GM18519 (cell line): ENCODE results near the gene GPHB5.
"Not testable (repeated sequence)": the region's sequence is repeated elsewhere in the genome, so short reads cannot be mapped to it uniquely, and the experiment has no call there.

ENCODE experiments used
- ATAC-seq: cut with Tn5 transposase; IDR thresholded peaks from one replicate; pipeline ENCODE4 v1.9.1; 2021; ENCODE audit warnings: mild to moderate bottlenecking, moderate library complexity; ENCODE audit not compliant: unreplicated experiment, low FRiP score

Gene GPHB5, protein sequence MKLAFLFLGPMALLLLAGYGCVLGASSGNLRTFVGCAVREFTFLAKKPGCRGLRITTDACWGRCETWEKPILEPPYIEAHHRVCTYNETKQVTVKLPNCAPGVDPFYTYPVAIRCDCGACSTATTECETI

DNA sequence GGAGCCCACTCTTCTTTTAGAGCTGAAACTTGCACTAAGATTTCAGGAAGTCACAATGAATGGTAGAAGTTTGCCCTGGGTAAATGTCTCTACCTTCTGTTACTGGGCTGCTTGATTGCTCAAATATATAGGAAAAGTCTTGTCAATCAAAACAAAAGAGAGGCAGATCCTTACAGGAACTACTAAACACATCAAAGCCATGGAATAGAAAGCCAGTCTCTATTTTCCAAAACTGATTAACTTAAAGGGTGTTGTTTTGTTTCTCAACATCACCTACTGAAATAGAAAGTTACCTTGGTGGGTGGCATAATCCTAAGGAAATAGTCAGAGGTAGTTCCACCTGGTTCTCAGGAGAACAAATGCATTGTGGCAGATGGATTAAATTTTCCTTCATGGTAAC lies at the start of gene GPHB5:
GPHB5 (minus strand) TSS at position 101 of the 400 bp plus-strand sequence. CDS start 1,086 bp downstream, outside the sequence.
- no peak for ATAC-seq

DNA sequence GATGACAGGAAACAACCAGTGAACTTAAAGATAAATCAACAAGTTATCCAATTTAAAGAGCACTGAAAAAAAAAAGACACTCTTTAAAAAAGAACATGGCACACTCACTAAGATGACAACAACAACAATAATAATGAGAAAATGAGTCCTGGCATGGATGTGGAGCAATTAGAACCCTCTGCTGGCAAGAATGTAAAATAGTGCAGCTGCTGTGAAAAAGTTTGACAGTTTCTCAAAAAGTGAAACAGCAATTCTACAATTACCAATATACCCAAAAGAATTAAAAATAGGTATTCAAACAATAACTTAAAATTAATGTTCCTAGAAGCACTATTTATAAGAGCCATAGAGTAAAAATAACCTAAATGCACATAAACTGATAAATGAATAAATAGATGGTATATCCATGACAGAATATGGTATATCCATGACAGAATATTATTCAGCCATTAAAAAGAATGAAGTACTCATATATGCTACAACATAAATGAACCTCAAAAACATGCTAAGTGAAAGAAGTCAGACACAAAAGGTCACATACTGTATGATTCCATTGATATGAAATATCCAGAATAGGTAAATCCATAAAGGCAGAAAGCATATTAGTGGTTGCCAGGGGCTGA lies 49.1 kb upstream of the GPHB5 start:
- no peak for ATAC-seq

DNA sequence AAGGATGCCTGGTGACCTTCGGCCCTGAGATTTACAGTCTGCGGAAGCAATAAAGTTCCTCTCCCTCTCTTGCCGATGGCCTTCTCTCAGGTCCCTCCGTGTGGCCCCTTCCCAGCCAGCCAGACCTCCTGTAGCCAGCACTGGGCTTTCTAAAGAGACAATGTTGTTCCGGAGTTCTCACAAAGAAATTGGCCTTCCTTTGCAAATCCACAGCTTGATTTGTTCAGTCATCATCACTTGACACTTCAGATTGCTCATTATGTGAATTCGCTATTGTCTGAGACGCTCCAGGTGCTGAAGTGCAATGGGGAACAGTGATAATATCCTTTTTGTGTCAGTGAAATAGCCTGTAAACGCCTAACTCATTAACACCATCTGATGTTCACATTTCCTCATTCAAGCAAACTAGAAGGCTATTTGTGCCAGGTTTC lies 43.7 kb upstream of the GPHB5 start:
- ATAC-seq, result no peak

DNA sequence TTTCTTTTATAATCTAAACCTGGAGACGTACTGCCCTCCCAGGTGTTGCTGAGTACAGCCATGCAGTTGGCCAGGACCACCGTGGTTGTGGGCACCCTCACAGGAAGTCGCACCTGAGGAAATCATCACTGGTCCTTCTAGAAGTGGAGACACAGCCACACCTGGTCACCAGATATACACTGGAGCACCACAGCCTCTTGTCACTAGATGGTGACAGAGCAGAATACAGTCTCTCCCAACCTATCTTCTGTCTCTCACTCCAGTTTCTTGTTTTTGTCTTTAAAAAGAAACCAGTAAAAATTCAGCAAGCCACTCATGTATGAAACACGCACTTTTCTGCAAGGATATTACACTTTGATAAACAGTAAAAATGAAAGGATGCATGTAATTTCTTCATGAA lies 43.1 kb upstream of the GPHB5 start:
- ATAC-seq, result no peak

DNA sequence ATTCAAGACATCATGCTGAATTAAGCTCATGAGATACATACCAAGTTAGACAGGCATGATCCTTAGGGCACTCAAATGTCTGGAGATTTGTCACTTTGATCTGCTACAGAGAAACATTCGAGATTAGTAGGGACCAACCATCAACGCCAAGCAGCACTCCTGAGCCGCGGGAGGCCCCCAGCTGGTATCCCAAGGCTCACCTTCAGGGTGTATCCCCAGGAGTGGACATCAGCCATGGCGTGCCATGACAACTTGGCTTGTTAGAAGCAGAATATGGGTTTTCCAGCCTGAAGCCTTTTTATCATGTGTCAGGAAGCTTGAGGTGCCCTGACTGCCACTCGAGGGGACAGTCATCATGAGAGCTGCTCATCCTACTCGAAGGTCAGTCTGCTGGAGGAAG lies 39.1 kb upstream of the GPHB5 start:
- ATAC-seq, result no peak

DNA sequence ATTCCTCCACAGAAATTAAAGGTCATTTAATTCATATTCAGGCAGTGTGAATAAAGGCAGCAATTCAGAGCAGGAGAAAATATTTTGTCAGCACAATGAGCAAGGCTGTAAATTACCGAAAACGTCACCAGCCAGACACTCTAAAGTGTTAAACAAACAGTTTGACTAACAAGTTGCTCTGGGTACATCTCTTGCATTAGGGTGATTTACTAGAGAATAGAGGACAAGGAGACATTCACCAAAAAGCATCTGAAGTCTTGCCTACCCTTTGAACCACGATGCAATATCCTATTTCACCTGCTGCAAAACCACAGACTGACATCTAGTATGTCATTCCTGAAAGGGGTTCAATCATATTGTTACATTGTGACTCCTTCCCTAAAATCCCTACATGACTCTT lies 27.1 kb upstream of the GPHB5 start:
- no peak for ATAC-seq

DNA sequence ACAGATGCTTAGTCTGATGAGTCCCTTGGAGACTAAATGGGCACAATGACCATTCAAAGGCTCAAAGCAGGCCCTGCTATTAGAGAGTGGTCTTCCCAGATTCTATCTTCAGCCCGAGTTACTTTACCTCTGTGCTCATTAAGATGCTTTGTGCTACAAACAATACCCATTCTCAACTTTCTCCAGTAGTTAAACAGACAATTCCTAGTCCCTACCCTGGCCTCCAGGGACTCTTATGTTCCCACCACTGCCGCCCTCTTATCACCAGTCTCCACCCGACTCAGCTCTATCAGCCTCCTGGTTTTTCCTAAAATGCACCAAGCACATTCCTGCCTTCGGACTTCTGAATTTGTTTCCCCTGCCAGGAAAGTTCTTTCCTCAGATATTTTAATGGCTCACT lies 25.6 kb upstream of the GPHB5 start:
- no peak for ATAC-seq

DNA sequence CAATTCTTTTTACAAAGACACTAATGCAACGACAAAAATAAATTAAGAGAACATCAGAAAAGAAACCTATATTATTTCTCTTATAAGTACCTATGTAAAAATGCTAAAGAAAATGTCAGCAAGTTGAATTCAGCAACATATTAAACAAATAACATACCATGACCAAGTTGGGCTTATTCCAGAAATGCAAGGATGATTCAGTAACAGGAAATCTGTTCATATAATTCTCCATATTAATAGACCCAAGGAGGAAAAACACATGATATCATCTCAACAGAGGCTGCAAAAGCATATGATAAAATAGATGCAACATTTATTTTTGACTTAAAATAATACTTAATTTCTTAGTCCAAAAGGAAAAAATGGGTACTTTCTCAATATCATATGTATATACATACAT lies 25.1 kb upstream of the GPHB5 start:
- no peak for ATAC-seq

DNA sequence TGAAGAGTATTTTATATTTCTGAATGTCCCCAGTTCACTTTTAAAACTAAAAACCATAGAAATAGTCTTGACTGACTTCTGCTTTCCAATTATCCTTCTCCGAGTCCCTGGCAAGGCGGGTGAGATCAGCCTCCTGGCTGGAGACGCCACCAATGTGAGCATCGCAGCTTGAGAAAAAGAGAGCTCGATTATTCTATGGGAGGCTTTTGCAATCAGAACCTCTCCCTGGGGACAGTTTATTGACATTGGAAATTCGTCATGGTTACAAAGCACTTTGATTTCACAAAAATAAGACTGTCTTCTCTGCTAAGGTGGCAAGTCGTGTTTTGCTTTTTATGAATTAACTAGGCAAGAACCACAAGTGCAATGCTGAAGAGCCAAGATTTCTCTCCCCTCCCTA lies 23.6 kb upstream of the GPHB5 start:
- no peak for ATAC-seq

DNA sequence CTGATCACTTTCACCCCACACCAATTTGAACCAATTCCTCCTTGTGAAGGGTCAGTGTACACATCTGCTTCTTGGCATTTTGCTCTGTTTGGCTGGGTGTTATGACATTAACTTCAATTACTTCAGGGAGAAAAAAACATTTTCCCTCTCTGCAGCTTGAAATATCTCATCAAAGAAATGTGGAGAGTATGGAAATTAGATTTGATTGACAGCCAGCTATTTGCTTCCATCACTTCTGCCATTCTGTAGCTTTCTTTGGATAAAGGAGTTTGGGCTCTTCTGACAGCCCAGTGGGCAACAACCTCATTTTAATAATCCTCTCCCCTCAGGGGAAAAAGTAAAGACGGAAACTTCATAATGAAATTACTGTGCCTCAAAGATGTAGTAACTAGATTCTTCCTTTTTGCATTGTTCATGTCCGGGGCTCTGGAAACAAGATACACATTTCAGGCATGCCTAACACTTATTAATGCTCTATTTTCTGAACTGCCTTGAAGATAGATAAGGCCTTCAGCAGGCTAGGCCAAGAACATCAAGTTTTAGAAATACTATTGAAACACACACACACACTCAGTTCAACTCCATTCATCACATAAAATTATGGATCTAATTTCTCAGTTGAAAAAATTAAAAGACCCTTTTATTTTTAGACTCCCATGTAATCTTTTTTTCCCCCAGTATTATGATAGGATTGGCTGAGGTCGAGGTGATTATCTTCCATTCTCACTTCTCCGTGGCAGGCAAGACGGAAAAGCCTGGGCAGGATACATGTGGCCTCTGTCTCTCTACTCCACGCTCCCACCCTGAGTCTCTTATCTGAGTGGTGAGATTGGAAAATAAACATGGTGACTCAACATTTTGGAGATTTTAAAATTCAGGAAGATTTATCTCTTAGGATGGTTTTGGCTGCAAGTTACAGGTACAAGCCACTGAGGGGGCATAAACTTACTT lies 10.3 kb upstream of the GPHB5 start:
- ATAC-seq, result no peak

DNA sequence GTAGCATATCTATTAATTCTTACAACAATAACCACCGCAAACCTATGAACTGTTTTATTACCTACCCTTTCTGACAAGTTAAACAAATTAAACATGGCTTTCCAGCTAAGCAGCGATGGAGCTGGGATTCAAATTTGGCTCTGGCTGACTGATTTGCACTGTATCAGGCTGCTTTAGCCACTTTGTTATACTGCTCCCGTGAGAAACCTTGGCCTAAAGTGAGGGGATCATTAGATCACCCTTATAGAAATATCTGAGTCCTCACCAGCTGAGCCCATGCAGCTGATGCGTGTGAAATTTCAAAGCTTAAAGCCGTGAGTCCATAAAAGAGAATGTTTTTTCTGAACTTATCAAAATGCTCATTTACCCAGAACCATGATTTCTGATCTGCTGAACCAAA lies 8.1 kb upstream of the GPHB5 start:
- ATAC-seq, result no peak

DNA sequence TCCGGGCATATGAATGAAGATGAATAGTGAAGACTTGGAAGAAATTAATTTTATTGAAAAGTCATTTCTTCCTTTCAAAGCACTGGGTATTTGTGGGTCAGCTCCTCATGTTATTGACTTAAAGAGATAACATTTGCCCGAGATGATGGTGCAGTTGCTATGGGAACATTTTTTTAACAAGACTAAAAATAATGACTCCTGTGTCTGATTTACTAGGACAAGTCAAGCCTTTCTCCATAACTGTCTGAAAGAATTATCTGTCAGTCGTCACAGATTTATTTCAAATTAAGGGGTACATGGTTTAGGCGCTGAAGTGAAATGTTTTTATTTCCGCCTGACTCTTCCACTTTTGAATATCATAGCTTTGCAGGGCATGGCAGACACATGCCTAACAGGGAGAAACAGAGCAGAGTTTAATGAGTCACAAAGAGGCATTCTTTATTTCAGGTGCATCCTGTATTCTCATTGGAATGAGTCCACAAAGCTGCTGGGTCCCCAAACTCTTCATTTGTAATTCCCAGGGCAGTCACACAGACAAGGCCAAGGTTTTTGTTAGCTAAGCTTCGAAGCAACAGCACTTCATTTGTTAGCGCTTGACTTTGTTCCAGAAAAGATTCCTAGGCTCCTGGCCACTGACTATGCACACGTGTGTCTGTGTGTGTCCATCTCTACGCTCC lies 4.3 kb upstream of the GPHB5 start:
- no peak for ATAC-seq

DNA sequence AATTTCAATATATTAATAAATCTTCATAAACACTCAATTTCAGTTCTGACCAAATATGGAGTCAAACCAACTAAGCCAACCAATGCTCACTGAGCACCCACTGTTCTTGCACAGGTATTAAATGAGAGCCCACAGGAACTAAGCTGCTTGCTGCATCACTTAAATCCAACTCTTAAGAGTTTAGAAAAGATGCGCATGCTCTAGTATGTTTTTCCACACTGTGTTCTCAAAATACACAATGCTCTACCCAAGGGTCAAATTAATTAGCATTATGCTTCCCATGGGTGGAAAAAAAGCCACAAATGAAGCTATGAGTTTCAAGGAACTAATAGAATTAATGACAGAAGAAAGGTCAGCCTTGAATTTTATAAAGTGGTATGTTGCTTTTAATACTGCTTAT lies 3.7 kb upstream of the GPHB5 start:
- ATAC-seq, result no peak

DNA sequence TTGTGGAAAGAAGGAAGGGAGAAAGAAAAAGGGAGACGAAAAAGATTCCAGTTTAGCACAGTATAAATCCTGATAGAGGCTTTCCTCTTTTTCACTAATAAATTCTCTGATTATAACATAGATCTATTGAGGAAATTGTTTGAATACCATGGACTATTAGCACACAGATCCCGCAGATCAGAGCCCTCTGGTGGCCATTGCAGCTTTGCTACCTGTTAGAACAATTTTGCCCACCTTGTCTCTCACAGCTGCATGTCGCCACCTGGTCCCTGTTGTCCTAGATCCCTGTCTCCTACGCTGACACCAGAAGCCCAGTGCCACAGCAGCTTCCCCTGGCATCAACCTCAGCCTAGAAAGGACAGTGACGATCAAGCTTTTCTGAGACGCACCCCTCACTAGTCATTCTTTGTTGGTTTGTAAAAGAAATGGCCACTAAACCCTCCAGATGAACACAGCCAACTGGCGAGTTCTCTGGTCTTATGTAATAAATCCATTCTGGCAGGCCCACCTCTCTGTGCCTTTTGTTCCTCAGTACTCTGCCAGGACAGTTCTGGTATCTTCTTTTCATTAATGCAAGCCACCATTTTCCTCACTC lies 9.9 kb downstream of the GPHB5 start:
- no peak for ATAC-seq

DNA sequence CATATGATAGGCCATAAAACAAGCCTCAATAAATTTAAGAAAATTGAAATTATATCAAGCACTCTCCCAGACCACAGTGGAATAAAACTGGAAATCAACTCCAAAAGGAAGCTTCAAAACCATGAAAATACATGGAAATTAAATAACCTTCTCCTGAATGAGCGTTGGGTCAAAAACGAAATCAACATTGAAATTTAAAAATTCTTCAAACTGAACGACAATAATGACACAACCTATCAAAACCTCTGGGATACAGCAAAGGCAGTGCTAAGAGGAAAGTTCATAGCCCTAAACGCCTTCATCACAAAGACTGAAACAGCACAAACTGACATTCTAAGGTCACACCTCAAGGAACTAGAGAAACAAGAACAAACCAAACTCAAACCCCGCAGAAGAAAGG lies 14.3 kb downstream of the GPHB5 start:
- ATAC-seq, result not testable (repeated sequence)

DNA sequence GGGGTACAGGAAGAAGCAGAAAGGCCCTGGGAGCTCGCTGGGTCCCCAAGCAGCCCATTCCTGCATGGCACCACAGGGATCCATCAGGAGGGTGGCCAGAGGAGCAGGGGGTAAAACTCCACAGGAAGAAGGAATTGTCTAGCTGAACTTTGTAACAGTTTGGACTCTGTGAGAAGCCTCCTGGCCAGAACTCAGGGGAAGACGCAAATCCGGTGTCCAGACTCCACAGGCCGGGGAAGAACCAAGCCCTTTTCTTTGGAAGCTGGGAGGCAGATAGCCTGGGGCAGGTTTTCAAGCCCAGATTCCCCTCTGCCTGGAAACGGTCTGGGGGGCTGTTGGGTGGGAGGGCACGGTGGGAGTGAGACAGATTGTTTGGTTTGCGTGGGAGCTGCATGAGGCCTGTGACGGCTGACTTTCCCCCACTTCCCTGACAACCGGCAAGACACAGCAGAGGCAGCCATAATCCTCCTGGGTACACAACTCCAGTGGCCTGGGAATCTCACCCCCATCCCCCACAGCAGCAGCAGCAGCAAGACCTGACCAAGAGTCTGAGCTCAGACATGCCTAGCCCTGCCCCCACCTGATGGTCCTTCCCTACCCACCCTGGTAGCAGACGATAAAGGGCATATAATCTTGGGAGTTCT lies 16.7 kb downstream of the GPHB5 start:
- no peak for ATAC-seq

DNA sequence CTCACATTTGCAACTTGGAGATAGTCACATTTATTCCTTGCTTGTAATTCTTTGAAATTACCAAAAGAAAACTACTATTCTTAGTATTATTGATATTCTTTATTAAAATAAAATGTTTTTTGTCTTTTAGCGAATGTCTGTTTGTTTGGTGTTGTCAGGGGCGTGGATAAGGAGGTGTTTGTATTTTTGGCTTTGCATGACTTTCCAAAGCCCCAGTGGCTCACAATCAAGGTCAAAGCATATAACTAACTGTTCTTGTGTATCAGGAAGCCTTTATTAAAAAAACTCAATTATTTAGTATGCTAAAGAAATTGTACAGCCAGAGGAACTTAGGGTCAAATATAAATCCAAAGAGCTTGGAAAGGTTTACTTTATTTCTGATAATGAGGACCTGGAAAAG lies 17.9 kb downstream of the GPHB5 start:
- no peak for ATAC-seq

DNA sequence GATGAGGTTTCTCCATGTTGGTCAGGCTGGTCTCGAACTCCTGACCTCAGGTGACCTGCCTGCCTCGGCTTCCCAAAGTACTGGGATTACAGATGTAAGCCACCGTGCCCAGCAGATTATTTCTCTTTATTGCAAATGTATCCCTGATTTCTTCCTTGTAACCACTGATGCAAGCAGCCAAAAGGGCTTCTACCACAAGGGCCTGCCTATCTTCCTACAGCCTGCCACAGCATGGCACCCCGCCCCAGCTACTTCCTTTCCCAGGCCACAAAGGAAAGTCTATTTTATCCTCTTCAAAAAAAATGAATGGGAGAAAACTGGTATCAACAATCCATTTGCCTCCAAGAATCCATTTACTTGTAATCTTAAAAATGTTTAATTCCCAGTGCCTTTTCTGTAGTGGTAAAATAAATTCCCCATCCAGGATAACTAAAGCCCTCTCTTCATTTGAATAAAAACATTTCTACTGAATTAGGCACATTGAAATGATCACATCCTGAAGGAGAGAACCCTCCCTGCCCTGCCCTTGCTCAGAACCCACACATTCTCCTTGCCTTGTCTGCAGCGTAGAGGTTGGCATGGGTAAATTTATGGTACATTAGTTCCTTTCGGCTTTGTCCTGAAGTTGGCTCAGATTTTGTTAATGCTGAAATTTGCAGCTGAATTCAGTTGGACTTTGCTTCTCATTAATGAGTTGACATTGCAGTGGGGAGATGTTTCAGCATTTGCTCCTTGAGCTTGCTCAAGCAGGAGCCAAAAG lies 19.2 kb downstream of the GPHB5 start:
- ATAC-seq, result no peak

DNA sequence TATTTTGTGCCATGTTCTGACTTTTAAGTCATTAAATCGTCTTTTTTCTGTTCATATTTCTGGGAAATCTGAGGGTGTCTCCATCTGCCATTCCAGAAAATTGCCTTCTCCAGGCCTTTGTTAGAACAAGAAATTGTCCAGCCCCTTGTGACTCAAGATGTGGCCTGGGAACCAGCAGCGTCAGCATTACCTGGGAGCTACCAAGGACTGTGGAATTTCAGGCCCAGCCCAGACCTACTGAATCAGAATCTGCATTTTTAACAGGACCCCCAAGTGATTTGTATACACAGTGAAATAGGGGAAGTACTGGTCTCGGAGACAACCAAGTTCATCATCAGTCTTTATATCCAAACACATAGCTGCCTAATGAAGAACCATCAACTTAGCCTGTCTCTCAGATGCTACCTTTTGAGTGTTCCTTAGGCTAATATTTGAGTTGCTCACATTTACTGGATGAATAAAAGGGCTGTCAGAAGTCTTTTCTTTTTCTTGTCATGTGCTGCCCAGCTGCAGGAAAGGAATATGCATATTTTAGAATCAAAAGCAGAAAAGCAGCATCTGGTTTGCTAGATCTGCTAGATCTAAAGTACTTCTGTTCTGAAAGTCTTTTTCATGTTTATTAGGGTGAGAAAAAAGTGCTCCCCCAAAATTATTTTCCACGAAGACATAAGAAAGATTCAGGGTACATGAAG lies 21.2 kb downstream of the GPHB5 start:
- no peak for ATAC-seq
